ENCODE results near the gene USP32.
"Not testable (repeated sequence)": the region's sequence is repeated elsewhere in the genome, so short reads cannot be mapped to it uniquely, and the experiment has no call there.

USP32 gene

DNA sequence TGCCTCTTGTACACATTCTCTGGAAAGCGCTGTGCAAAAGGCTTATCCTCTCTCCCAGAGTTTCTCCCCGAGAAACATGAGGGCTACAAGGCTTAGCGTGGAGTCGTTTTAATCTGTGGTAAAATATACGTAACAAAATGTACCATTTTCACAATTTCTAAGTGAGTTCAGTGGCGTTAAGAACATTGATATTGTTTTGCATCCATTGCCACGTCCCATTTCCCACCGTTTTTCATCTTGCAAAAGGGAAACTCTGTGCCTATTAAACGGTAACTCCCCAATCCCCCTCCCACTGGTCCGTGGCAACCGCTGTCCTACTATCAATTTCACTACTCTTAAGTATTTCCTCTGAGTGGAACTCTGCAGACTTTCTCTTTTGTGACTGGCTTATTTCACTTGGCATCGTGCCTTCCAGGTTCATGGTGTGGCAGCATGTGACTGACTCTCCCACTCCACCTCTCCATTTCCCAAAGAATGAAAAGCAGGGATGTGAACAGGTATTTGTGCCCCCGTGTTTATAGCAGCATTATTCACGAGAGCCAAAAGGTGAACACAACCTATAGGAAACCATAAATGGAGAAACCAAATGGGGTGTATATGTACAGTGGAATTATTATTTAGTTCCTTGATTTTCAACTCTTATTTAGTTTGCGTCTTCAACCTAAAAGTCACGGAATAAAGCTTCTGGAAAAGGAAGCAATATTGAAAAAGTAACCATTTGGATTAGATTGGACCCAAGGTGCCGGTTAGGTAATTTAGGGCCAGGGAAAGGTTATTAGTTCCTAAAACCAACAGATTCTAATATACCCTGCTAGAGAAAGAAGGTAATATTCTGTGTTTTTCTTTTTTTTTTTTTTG, 1.1 kb upstream of the USP32 start:
- ATAC-seq (replicated peaks) = no peak
- Mint-ChIP-seq H3K4me3 (peak overlapping the region; percentile 99), H3K4me1 (peaks cover 40 to 82% of the 10 kb centered on the region in 2 donors)

DNA sequence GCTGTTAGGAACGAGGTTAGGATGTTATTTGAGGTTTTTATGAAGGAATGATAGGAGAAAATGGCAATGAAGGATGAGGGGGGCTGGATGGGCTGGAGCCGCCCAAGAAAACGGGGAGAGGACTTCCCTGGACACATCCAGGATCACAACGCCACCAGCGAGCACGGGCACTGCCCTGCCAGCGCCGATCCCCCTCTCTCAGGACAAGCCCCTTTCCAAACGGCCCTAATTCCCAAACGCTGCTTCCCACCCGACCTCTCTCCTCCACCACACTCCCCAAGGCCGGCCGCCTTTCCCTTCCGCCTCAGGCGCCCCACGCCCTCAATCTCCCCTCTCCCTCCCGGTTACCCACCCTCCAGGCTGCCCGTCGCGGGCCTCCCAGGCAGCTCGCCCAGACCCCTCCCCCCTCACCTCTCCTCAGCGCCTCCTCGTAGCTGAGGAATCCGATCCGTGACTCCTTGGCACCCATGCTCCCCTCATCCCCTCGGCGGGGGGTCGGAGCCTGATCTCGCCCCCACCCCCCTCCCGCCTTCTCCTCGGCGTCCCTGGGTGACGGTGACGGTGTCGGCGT, 377 bp downstream of the USP32 start:
- DNase-seq (no peak), ATAC-seq (replicated peaks) (peak; percentile 47 to 48)
- H3K27me3 Mint-ChIP-seq = no peaks in the 10 kb centered on the region
- peaks cover 2 to 3% of the 10 kb centered on the region in 2 donors for H3K36me3 Mint-ChIP-seq
- no peaks in the 10 kb centered on the region for H3K9me3 Mint-ChIP-seq
- H3K4me1 Mint-ChIP-seq = peaks cover 39 to 74% of the 10 kb centered on the region in 2 donors
- peak overlapping the region; percentile 99 for H3K27ac Mint-ChIP-seq
- peak overlapping the region; percentile 99 for H3K4me3 Mint-ChIP-seq

More for the DNA sequence above, 1.1 kb upstream of the USP32 start:
- H3K9me3 Mint-ChIP-seq = no peaks in the 10 kb centered on the region
- no peaks in the 10 kb centered on the region for H3K27me3 Mint-ChIP-seq
- DNase-seq = peak; percentile 21
- peaks cover 2 to 3% of the 10 kb centered on the region in 2 donors for H3K36me3 Mint-ChIP-seq
- H3K27ac Mint-ChIP-seq = peak overlapping the region; percentile 99

DNA sequence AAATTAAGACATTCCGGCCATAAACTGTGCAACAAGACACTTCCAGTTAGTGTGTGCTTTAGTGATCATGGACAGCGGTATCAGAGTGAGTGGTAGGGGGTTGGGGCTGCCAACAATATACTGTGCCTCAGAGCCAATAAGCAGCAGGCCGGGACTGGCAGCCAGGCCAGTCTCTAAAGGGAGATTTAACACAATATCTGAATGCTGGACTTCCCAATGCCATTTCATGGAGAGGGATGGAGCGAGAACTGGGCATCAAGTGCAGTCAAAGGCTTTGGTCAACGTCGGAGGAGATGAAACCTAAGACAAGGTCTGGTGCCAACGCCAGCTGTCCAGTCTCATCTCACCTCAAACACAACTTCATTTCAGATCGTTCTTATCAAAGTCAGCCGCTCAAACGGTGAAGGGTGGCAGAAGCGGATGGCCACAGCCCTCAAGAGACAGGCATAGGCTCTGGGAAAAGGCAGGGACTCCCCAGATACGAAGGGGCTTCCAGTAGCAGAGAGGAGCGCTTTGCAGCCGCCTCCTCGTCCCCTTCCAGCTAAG, 935 bp downstream of the USP32 start:
- Mint-ChIP-seq H3K4me1 (peaks cover 39 to 74% of the 10 kb centered on the region in 2 donors), H3K36me3 (peaks cover 2 to 3% of the 10 kb centered on the region in 2 donors), H3K27me3 (no peaks in the 10 kb centered on the region), H3K9me3 (no peaks in the 10 kb centered on the region), H3K27ac (peak overlapping the region; percentile 99), H3K4me3 (peak overlapping the region; percentile 99)
- peak; percentile 15 for DNase-seq
- no peak for ATAC-seq (replicated peaks)

DNA sequence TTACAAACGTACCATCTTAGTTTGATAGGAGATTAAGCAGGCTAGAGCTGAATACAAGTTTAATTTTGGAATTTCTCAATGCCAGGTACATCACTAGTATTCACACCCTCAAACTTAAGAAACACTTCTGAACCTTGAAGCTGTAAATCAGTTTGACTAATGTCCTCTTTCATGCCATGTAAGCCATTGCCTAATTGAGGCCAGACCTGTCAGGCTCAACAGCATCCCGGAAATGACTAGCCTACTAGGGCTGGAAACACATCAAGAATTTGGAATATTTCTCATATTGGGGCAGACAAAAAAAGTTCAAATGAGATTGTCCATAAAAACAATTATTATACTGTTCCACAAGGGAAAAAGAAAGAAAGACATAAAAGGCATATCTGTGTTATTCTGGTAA, 1.7 kb downstream of the USP32 start:
- H3K9me3 Mint-ChIP-seq = no peaks in the 10 kb centered on the region
- DNase-seq (no peak), ATAC-seq (replicated peaks) (no peak)
- peaks cover 40 to 74% of the 10 kb centered on the region in 2 donors for H3K4me1 Mint-ChIP-seq
- no peaks in the 10 kb centered on the region for H3K27me3 Mint-ChIP-seq
- peaks cover 3 to 5% of the 10 kb centered on the region in 2 donors for H3K36me3 Mint-ChIP-seq
- H3K27ac Mint-ChIP-seq = no peak overlapping the region
- H3K4me3 Mint-ChIP-seq = peak overlapping the region; percentile 99

DNA sequence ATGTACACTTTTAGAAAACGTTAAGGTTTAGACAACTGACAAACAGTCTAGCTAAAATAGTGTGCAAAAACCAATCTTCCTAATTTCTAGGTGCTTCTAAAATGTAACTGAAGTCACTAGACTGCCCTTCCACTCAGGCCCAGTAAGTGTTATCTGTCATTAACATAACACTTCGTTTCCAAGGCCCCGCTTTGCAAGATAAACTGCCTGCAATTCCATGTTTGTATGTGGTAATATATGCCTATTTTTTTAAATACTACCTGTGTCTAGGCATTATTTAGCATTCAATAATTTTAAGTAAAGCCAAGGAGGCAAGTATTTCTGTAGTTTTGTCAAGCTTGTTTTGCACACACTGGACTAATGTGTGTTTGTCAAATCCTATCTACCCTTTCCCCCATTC, 3.2 kb downstream of the USP32 start:
- Mint-ChIP-seq H3K9me3 (no peaks in the 10 kb centered on the region), H3K4me1 (peaks cover 42 to 76% of the 10 kb centered on the region in 2 donors), H3K4me3 (no peak overlapping the region), H3K27ac (no peak overlapping the region), H3K27me3 (no peaks in the 10 kb centered on the region), H3K36me3 (peaks cover 8 to 9% of the 10 kb centered on the region in 2 donors)
- DNase-seq (no peak), ATAC-seq (replicated peaks) (no peak)

DNA sequence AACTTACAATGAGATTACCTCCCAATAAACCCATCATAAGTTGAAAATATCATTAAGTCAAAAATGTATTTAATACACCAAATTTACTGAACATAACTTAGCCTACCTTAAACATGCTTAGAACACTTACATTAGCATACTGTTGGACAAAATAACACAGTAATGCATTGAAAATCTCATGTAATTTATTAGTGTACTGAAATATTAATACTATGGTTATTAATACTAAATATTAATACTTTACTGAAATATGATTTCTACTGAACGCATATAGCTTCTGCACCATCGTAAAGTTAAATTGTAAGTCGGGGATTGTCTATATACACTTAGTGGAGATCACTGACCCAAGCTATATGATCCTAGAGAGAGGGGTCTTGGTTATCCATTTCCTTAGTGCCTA, 4.3 kb downstream of the USP32 start:
- DNase-seq (no peak), ATAC-seq (replicated peaks) (no peak)
- H3K4me3 Mint-ChIP-seq = no peak overlapping the region
- no peaks in the 10 kb centered on the region for H3K27me3 Mint-ChIP-seq
- H3K27ac Mint-ChIP-seq = no peak overlapping the region
- H3K9me3 Mint-ChIP-seq = no peaks in the 10 kb centered on the region
- H3K4me1 Mint-ChIP-seq = peaks cover 39 to 75% of the 10 kb centered on the region in 2 donors
- peaks cover 9% of the 10 kb centered on the region in 2 donors for H3K36me3 Mint-ChIP-seq

DNA sequence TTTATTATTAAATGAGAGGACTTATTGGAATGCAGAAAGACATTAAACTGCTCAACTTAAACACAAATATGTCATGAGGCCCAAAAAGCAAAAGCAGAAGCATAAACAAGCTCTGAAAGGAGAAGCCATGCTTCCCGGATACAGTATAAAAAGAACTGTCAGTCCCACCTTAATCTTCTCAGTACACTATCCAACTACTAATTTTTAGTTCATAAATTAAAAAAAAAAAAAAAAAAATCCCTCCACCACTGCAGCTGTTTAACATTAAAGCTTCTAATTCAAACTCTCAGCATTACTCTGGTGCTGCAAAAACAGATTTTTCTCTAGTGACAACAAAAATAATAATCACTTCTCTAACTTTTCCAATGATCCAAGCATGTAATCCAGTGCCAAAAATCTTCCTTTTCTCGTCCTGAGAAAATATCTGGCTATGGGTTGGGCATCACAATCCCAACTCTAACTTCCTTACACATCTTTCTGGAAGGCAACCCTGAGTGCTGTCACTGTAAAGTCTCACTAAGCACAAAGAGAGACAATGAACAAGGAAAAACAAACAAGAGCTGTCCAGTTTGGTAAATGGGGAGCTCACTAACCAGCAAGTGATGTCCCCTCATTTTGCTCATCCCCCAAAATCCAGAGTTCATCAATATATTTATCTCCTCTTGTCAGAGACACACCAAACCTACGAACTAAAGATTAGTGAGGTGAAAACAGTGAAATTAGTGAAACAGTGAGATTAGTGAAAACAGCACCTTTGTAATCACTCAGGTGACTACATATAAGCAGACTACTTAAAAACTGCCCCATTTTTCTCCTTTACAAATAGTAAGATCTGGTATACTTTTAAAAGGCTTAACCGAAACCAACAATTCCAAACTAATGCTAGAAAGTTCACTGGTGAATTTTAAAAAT, 5.5 kb downstream of the USP32 start:
- Mint-ChIP-seq H3K9me3 (no peaks in the 10 kb centered on the region), H3K4me1 (peaks cover 39 to 75% of the 10 kb centered on the region in 2 donors)

DNA sequence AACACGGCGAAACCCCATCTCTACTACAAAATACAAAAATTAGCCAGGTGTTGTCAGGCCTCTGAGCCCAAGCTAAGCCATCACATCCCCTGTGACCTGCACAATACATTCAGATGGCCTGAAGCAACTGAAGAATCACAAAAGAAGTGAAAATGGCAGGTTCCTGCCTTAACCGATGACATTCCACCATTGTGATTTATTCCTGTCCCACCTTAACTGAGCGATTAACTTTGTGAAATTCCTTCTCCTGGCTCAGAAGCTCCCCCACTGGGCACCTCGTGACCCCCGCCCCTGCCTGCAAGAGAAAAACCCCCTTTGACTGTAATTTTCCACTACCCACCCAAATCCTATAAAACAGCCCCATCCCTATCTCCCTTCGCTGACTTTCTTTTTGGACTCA, 7.0 kb downstream of the USP32 start:
- H3K27ac Mint-ChIP-seq; H3K27me3 Mint-ChIP-seq; ATAC-seq (replicated peaks); DNase-seq; H3K9me3 Mint-ChIP-seq; H3K4me3 Mint-ChIP-seq: not testable (repeated sequence)
- H3K36me3 Mint-ChIP-seq = peaks cover 14 to 16% of the 10 kb centered on the region in 2 donors
- peaks cover 32 to 60% of the 10 kb centered on the region in 2 donors for H3K4me1 Mint-ChIP-seq

More for the DNA sequence above, 5.5 kb downstream of the USP32 start:
- Mint-ChIP-seq H3K4me3 (no peak overlapping the region), H3K36me3 (peaks cover 13 to 18% of the 10 kb centered on the region in 2 donors), H3K27ac (no peak overlapping the region), H3K27me3 (no peaks in the 10 kb centered on the region)
- ATAC-seq (replicated peaks) = no peak
- no peak for DNase-seq

DNA sequence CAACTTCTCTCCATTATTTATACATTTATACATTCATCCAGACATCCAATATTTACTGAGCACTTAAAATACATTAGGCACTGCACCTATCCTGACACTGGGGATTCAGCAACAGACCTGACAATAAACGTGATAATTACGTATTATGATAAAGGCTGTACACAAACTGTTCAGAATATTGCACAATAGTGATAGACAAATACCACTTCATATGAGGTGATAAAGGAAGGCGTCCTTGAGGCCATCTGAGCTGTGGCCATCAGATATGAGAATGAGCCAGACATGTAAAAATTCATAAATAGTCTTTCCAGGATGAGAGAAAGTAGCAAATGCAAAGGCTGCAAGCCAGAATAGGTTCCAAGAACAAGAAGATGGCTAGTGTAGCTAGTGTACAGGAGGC, 8.6 kb downstream of the USP32 start:
- ATAC-seq (replicated peaks) = no peak
- H3K27ac Mint-ChIP-seq = no peak overlapping the region
- H3K4me3 Mint-ChIP-seq = no peak overlapping the region
- H3K36me3 Mint-ChIP-seq = peaks cover 14 to 16% of the 10 kb centered on the region in 2 donors
- H3K9me3 Mint-ChIP-seq = no peaks in the 10 kb centered on the region
- no peak for DNase-seq
- peaks cover 28 to 46% of the 10 kb centered on the region in 2 donors for H3K4me1 Mint-ChIP-seq
- no peaks in the 10 kb centered on the region for H3K27me3 Mint-ChIP-seq

DNA sequence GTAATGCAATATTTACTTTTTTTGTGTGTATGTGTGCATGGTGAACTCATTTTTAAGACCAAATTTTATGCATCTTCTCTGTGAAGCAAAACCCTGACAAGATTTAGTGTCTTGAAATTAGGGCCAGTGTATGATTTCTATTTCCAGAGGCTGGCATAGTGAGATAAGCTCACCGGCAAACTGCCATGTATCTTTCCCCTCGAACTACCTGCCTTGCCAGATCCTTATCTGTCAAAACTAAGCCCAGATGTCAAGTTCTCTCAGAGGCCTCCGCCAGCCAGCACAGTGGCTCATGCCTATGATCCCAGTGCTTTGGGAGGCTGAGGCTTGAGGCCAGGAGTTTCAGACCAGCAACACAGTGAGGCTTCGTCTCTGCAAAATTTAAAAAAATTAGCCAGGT, 10.0 kb downstream of the USP32 start:
- no peaks in the 10 kb centered on the region for H3K9me3 Mint-ChIP-seq
- DNase-seq (no peak), ATAC-seq (replicated peaks) (no peak)
- H3K4me3 Mint-ChIP-seq = no peak overlapping the region
- H3K36me3 Mint-ChIP-seq = peaks cover 12 to 16% of the 10 kb centered on the region in 2 donors
- no peak overlapping the region for H3K27ac Mint-ChIP-seq
- no peaks in the 10 kb centered on the region for H3K27me3 Mint-ChIP-seq
- peaks cover 25 to 40% of the 10 kb centered on the region in 2 donors for H3K4me1 Mint-ChIP-seq

DNA sequence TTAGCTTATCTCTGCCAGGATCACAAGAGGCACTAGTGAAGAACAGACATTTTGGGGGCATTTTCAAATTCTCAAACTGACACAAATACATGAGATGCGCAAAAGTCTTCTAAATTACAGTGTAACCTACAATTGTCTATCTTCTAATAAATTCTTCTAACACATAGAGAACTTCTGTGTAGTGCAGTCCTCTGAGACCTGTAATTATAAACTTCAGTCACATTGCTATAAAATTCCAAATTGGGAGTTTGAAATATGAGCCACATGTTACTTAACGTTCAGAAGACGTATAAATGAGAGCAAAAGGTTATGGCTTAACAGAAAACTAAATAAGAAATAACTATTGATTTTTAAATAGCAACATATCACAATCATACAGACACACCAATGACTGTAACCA, 12.5 kb downstream of the USP32 start:
- DNase-seq; H3K27ac Mint-ChIP-seq; ATAC-seq (replicated peaks); H3K9me3 Mint-ChIP-seq; H3K4me3 Mint-ChIP-seq; H3K27me3 Mint-ChIP-seq: not testable (repeated sequence)
- peaks cover 13 to 15% of the 10 kb centered on the region in 2 donors for H3K4me1 Mint-ChIP-seq
- H3K36me3 Mint-ChIP-seq = peaks cover 8 to 10% of the 10 kb centered on the region in 2 donors

DNA sequence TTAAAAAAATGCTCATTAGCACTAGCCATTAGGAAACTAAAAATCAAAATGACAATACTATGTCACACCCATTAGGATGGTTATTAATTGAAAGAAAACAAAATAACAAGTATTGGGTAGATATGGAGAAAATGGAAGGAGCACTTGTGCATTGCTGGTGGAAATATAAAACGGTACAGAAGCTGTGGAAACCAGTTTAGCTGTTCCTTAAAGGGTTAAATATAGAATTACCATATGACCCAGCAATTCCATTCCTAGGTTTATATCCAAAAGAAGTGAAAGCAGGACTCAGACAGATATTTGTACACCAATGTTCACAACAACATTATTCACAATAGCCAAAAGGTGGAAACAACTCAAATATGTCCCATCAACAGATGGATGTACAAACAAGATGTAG, 13.7 kb downstream of the USP32 start:
- DNase-seq; H3K9me3 Mint-ChIP-seq; H3K27ac Mint-ChIP-seq; H3K4me3 Mint-ChIP-seq; H3K27me3 Mint-ChIP-seq; ATAC-seq (replicated peaks); H3K4me1 Mint-ChIP-seq: not testable (repeated sequence)
- H3K36me3 Mint-ChIP-seq = peaks cover 10 to 14% of the 10 kb centered on the region in 2 donors

DNA sequence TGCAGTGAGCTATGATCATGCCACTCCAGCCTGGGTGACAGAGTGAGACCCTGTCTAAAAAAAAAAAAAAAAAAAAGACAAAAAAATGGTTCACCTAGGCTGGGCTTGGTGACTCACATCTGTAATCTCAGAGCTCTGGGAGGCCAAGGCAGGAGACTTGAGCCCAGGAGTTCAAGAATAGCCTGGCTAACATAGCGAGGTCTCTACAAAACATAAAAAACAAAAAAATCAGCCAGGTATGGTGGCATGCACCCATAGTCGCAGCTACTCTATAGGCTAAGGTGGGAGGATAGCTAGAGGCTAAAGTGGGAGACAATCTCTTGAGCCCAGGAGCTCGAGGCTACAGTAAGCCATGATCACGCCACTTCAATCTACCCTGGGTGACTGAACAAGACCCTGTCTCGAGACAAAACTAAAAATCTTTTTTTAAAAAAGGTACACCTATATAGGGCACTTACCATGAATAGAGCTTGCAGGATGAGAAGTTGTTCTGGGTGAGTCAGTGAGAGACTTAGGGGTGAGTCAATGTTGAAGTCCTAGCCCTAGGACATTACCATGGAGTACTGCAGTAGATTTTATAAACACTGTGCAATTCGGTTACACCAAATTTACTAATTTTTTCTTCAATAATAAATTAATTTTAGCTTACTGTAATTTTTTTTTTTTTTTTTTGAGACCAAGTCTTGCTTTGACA, 19.0 kb downstream of the USP32 start:
- peaks cover 4 to 7% of the 10 kb centered on the region in 2 donors for H3K36me3 Mint-ChIP-seq
- ATAC-seq (replicated peaks) (peak; percentile 29 to 62), DNase-seq (no peak)
- no peaks in the 10 kb centered on the region for H3K9me3 Mint-ChIP-seq
- H3K27me3 Mint-ChIP-seq = no peaks in the 10 kb centered on the region
- H3K4me3 Mint-ChIP-seq = no peak overlapping the region
- H3K27ac Mint-ChIP-seq = no peak overlapping the region
- peaks cover 9 to 14% of the 10 kb centered on the region in 2 donors for H3K4me1 Mint-ChIP-seq

Data from stimulated activated naive B cell treated with anti-CD40 and anti-IgM and Interleukin-4, amounts not matched to agents 10 μg/mL and 1 μg/mL and 100 μg/mL, for 72 hours (primary cell).